Lower leg skin (tissue), 4 donors: ENCODE results near the gene DTX1. TPM values are rescaled to one million over a fixed set of nuclear protein-coding genes. Genes with fewer than 3 reads are reported as not detected.
A peak's percentile ranks its signal among the peaks of the same experiment; 100 is the strongest.

Experiments
- DNase-seq, 2 donors: peaks; one replicate each; pipeline ENCODE4 v3.0.0-alpha.2; 2019; ENCODE audit warnings: low spot score in 2 of 2
- H3K4me3 ChIP-seq: fragments of 200-600 bp; sonication (generic); 2 replicates; pipeline ENCODE4 v1.5.1; 2017; ENCODE audit warnings: mild to moderate bottlenecking, low read depth; ENCODE audit not compliant: poor library complexity, severe bottlenecking
- POLR2A ChIP-seq, 2 donors: fragments of 450-650 bp; IDR thresholded peaks; one replicate each; pipeline ENCODE4 v1.6.1; 2016 to 2017; ENCODE audit warnings: antibody characterized with exemption in 2 of 2, mild to moderate bottlenecking in 1 of 2, moderate library complexity in 1 of 2
- WGBS, 2 donors: methylation state at CpG; one replicate each; pipeline ENCODE4 v1.1.5; 2018; 5-methylcytosine and 5-hydroxymethylcytosine counted together
- intact Hi-C: fragments of 100-400 bp; cut with DNase I; formaldehyde crosslinking; loops from one replicate; pipeline ENCODE4 v1.15.0; 2023; ENCODE audit warnings: low total_unique reads
- total RNA-seq, 4 donors: library from RNA; depleted of rRNA; stranded (reverse); fragments of >200 nt; gene quantifications; one replicate each; pipeline ENCODE4 v1.1.0, GENCODE V29; 2016
- TF ChIP-seq, protein P1 (sequence below), 3 donors: fragments of 450-650 bp; IDR thresholded peaks; one replicate each; pipeline ENCODE4 v1.5.1; 2016; ENCODE audit warnings: antibody characterized with exemption in 3 of 3, mild to moderate bottlenecking in 3 of 3, moderate library complexity in 2 of 3

The DTX1 gene
- total RNA-seq, 4 donors from 2014 or later: 1.5 to 5.0 (median 3.4) TPM

DNA sequence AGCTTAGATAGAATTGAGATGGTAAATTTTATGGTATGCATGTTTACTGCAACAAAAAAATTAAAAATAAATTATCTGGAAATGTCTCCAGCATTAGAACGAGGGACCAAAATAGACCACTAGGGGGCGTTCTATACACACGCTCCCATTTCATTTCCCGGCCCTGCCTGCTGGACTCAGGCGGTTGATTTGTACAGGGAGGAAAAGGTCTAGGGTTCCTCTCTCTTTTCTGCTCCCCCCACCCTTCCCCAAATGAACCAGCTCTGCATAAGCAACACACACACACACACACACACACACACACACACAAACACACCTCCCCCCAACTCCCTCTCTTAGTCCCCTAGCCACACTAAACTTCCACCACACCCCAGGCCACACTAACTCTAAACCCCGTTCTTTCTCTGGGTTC lies 7.8 kb upstream of the DTX1 start:
- intact Hi-C loops: loop anchor here (2.0 kb wide), 1 partner anchor 126 kb away; no protein-coding TSS in a partner anchor
- DNase-seq: peak in 1 of 2 donors; percentile 69
- TF ChIP-seq, protein P1, sequence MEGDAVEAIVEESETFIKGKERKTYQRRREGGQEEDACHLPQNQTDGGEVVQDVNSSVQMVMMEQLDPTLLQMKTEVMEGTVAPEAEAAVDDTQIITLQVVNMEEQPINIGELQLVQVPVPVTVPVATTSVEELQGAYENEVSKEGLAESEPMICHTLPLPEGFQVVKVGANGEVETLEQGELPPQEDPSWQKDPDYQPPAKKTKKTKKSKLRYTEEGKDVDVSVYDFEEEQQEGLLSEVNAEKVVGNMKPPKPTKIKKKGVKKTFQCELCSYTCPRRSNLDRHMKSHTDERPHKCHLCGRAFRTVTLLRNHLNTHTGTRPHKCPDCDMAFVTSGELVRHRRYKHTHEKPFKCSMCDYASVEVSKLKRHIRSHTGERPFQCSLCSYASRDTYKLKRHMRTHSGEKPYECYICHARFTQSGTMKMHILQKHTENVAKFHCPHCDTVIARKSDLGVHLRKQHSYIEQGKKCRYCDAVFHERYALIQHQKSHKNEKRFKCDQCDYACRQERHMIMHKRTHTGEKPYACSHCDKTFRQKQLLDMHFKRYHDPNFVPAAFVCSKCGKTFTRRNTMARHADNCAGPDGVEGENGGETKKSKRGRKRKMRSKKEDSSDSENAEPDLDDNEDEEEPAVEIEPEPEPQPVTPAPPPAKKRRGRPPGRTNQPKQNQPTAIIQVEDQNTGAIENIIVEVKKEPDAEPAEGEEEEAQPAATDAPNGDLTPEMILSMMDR (IDR thresholded peaks at IDR 0.05): peak in 1 of 3 donors; percentile 76
- no peak for TF ChIP-seq POLR2A (IDR thresholded peaks at IDR 0.05)
- 8 to 10% methylated on average over 6 of the region's 6 CpGs for WGBS, 2 donors
- no peak overlapping the region for H3K4me3 ChIP-seq

DNA sequence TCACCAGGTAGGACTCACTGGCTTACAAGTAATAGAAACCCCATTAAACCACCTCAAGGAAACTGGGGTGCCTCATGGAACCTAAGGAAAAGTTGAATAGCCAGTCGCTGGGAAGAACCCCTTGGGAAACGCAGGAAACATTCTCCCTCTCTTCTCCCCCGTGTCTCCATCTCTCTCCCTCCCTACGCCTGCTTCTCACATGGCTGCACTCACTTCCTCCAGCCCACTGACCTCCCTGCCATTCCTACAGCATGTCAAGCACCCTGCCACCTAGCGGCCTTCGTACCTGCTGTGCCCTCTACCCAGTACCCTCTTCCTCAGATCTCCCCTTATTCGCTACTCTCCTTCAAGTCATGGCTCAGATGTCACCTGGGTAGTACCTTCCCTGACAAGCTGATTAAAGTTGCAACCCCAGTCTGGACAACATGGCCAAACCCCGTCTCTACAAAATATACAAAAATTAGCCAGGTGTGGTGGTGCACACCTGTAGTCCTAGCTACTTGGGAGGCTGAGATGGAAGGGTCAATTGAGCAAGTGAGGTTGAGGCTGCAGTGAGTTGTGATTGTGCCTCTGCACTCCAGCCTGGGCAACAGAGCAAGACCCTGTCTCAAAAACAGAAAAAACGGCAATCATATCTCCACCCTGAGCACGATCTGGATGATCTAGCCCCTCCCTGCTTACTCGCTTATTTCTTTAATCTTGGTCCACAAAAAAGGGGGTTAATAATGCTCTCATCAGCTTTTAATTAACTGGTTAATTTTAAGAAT lies 6.4 kb upstream of the DTX1 start:
- WGBS, 2 donors: 57% methylated on average over 11 of the region's 11 CpGs
- no peak for DNase-seq

DNA sequence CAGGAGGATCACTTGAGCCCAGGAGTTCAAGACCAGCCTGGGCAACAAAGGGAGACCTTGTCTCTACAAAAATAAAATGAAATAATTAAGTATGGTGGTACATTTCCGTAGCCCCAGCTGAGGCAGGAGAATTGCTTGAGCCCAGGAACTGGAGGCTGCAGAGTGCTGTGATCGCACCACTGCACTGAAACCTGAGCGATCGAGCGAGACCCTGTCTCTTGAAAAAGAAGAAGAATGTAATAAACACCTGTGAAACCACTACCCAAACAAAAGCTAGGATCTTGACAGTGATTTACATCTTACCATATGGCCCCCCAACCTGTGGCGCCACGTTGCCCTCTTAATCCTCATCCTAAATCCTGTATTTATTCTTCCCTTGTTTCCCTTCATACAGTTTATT lies 5.7 kb upstream of the DTX1 start:
- TF ChIP-seq, protein P1 (IDR thresholded peaks at IDR 0.05): no peak
- TF ChIP-seq POLR2A (IDR thresholded peaks at IDR 0.05): no peak
- no peak for DNase-seq
- WGBS, 2 donors: 83 to 87% methylated on average over 7 of the region's 7 CpGs
- H3K4me3 ChIP-seq: no peak overlapping the region
- intact Hi-C loops: no loop called here

More for the DNA sequence above, 6.4 kb upstream of the DTX1 start:
- H3K4me3 ChIP-seq: no peak overlapping the region
- TF ChIP-seq POLR2A (IDR thresholded peaks at IDR 0.05): no peak
- TF ChIP-seq, protein P1 (IDR thresholded peaks at IDR 0.05): no peak
- intact Hi-C loops: loop anchor here (2.0 kb wide), 1 partner anchor 125 kb away; no protein-coding TSS in a partner anchor

DNA sequence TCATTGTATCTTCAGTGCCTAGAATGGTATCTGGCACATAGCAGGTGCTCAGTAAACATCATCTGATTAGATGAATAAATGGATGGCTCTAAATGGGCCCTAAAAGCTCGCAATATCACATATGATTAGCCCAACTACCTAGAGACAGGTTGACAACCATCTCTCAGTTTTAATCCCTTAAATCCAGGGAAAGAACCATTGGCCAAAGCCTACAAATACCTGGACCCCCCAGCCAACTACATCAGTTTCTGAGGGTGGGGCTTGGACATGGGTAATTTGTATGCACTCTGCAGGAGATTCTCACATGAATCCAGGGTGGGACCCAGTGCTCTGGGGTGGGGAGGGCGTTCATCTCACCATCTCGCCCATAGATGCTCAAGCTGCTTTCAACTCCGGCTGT lies 4.8 kb upstream of the DTX1 start:
- intact Hi-C loops: no loop called here
- no peak for TF ChIP-seq POLR2A (IDR thresholded peaks at IDR 0.05)
- TF ChIP-seq, protein P1 (IDR thresholded peaks at IDR 0.05): no peak
- DNase-seq: no peak
- 68 to 85% methylated on average over 4 of the region's 4 CpGs for WGBS, 2 donors
- no peak overlapping the region for H3K4me3 ChIP-seq

DNA sequence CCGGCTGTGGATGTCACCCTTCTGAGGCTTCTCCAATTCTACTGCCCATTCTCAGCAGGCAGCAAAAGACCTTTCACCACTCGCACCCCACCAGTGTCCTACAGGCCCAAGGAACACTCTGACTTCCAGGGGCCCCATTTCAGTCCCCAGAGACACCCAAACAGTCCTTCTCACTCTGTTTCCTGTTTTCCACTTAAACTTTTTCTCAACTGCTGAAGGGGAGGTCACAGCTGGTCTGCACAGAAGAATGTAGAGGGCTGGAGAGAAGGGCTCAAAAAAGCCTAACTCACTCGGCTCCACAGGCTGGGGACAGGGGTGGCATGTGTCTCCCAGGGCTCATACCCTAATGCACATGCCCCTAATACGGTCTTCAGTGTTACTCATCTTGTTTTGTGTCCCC lies 4.2 kb upstream of the DTX1 start:
- TF ChIP-seq, protein P1 (IDR thresholded peaks at IDR 0.05): no peak
- no peak for TF ChIP-seq POLR2A (IDR thresholded peaks at IDR 0.05)
- H3K4me3 ChIP-seq: no peak overlapping the region
- intact Hi-C loops: no loop called here
- WGBS, 2 donors: 59 to 67% methylated on average over 4 of the region's 4 CpGs
- DNase-seq: no peak
